Ascending aorta (tissue), 2 donors: ENCODE measurements around the gene HLA-F. TPM values are rescaled to one million over a fixed set of nuclear protein-coding genes. Genes with fewer than 3 reads are reported as not detected.
A peak's percentile ranks its signal among the peaks of the same experiment; 100 is the strongest.

Experiments
- DNase-seq, 2 donors: peaks; one replicate each; pipeline ENCODE4 v3.0.0-alpha.2; 2019; ENCODE audit warnings: low spot score in 2 of 2
- H3K27ac ChIP-seq, 2 donors: fragments of 200-600 bp; sonication (generic); one replicate each; pipeline ENCODE4 v1.5.1; 2016 to 2017; ENCODE audit warnings: mild to moderate bottlenecking in 1 of 2
- H3K27me3 ChIP-seq: fragments of 200-600 bp; sonication (generic); one replicate; pipeline ENCODE4 v1.5.1; 2017
- H3K36me3 ChIP-seq, 2 donors: fragments of 200-600 bp; sonication (generic); one replicate each; pipeline ENCODE4 v1.5.1; 2016
- H3K4me1 ChIP-seq, 2 donors: fragments of 200-600 bp; sonication (generic); one replicate each; pipeline ENCODE4 v1.5.1; 2016 to 2017; ENCODE audit warnings: mild to moderate bottlenecking in 1 of 2
- H3K4me3 ChIP-seq, 2 donors: fragments of 200-600 bp; sonication (generic); one replicate each; pipeline ENCODE4 v1.5.1; 2016 to 2017; ENCODE audit warnings: mild to moderate bottlenecking in 1 of 2
- H3K9me3 ChIP-seq, 2 donors: fragments of 200-600 bp; sonication (generic); one replicate each; pipeline ENCODE4 v1.5.1; 2016
- intact Hi-C: fragments of 100-400 bp; cut with DNase I; formaldehyde crosslinking; loops from one replicate; pipeline ENCODE4 v1.15.1; 2023
- total RNA-seq: library from RNA; depleted of rRNA; stranded (reverse); fragments of >200 nt; gene quantifications from one replicate; pipeline ENCODE4 v1.1.0, GENCODE V29; 2016
- TF ChIP-seq, protein P1 (sequence below), 3 experiments: fragments of 200-600 bp in 2 of 3; fragments of 450-650 bp in 1 of 3; sonication (generic) in 2 of 3; IDR thresholded peaks; one replicate each; pipeline ENCODE4 v1.5.1; 2016 to 2019; ENCODE audit warnings: antibody characterized with exemption in 3 of 3, mild to moderate bottlenecking in 1 of 3, moderate library complexity in 1 of 3

Gene HLA-F
- total RNA-seq, 1 donor from 2014 or later, result 75.0 TPM

DNA sequence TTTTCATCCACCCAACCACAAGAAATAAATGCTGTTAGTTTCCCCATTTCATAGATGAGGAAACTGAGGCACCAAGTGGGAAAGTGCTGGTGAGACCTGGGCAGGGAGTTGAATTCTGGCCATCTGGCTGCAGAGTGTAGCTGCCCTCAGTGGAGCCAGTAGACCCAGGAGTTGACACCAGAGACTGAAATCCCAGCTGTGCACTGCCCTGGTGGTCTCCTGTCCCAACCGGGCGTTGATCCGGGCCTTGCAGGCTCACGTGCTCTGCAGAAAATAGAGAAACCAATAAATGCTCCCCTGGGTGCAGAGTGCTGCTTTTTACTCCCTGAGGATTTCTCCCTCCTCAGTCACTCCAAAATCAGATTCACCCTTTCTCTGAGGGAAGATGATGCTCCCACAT lies 18.4 kb downstream of the HLA-F start:
- TF ChIP-seq, protein P1, sequence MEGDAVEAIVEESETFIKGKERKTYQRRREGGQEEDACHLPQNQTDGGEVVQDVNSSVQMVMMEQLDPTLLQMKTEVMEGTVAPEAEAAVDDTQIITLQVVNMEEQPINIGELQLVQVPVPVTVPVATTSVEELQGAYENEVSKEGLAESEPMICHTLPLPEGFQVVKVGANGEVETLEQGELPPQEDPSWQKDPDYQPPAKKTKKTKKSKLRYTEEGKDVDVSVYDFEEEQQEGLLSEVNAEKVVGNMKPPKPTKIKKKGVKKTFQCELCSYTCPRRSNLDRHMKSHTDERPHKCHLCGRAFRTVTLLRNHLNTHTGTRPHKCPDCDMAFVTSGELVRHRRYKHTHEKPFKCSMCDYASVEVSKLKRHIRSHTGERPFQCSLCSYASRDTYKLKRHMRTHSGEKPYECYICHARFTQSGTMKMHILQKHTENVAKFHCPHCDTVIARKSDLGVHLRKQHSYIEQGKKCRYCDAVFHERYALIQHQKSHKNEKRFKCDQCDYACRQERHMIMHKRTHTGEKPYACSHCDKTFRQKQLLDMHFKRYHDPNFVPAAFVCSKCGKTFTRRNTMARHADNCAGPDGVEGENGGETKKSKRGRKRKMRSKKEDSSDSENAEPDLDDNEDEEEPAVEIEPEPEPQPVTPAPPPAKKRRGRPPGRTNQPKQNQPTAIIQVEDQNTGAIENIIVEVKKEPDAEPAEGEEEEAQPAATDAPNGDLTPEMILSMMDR (IDR thresholded peaks at IDR 0.05), result no peak

DNA sequence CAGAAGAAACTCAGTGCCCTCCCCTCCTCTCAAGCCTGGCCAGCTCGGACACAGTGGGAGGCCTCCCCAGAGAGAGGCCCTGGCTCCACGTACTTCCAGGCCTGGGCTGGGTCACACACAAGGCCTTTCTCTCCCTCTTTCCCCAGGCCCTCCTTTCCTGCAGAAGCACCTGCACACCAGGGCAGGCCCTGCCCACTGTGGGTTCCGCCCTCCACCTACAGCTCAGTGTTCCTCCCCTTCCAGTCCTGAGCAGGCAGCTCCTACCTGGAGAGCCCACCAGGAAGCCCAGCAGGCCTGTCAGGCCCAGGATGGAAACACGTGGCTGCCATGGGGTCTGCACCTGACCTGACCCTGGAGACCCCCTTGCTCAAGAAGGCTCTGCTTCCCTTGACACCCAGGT lies 18.9 kb downstream of the HLA-F start:
- DNase-seq, result peak in 1 of 2 donors; percentile 39
- peaks cover 3 to 4% of the 10 kb centered on the region in 2 donors for H3K36me3 ChIP-seq
- H3K4me1 ChIP-seq, result no peaks in the 10 kb centered on the region
- H3K27me3 ChIP-seq, result no peaks in the 10 kb centered on the region
- intact Hi-C loops, result no loop called here
- TF ChIP-seq, protein P1 (IDR thresholded peaks at IDR 0.05), result no peak
- no peaks in the 10 kb centered on the region for H3K9me3 ChIP-seq
- H3K4me3 ChIP-seq, result no peak overlapping the region
- no peak overlapping the region for H3K27ac ChIP-seq

More for the DNA sequence above, 18.4 kb downstream of the HLA-F start:
- Histone ChIP-seq H3K27me3 (no peaks in the 10 kb centered on the region), H3K27ac (no peak overlapping the region), H3K4me1 (no peaks in the 10 kb centered on the region), H3K36me3 (peaks cover 3 to 4% of the 10 kb centered on the region in 2 donors), H3K4me3 (no peak overlapping the region), H3K9me3 (no peaks in the 10 kb centered on the region)
- intact Hi-C loops, result no loop called here
- peak in 1 of 2 donors; percentile 49 for DNase-seq

DNA sequence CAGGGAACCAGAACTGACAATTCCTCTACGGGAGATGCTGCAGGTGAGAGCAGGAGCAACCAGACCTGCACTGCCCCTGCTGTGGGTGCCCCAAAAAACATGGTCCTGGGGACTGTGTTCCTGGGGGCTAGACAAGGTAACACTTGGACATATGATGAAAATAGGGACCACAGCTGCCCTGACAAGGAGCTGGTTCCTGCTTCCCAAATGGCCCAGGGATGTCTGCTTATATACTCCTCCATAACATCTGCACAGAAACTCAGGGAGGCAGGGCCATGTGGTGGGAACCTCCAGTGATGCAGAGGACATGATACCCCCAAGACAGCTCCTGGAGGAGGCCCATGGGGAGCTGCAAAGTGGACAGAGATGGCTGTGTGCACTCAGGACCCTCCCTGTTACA lies 19.8 kb downstream of the HLA-F start:
- H3K9me3 ChIP-seq, result no peaks in the 10 kb centered on the region
- no peak overlapping the region for H3K27ac ChIP-seq
- peaks cover 0 to 5% of the 10 kb centered on the region in 2 donors for H3K4me1 ChIP-seq
- H3K4me3 ChIP-seq, result no peak overlapping the region
- TF ChIP-seq, protein P1 (IDR thresholded peaks at IDR 0.05), result no peak
- H3K27me3 ChIP-seq, result no peaks in the 10 kb centered on the region
- intact Hi-C loops, result no loop called here
- DNase-seq, result peak in 1 of 2 donors; percentile 31
- H3K36me3 ChIP-seq, result peaks cover 3 to 4% of the 10 kb centered on the region in 2 donors

DNA sequence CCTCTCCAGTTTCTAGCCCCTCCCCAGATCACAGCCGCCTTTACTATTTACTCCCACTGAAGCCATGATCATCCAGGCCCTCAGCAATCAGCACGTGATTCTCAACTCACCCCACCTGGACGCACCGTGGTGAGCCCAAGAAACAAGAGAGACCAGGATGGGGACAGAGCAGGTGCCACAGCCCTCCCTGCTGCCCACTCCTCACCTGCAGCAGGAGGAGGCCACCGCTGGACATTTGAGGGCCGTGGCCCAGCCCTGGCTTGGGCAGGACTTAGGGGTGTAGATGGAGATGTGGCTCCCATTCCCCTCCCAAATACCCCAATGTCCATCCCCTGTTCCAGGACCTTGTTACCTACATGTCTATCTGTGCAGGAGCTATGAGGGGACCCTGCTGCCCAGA lies 20.3 kb downstream of the HLA-F start:
- Histone ChIP-seq H3K9me3 (no peaks in the 10 kb centered on the region), H3K4me1 (peaks cover 0 to 5% of the 10 kb centered on the region in 2 donors), H3K27me3 (no peaks in the 10 kb centered on the region), H3K27ac (no peak overlapping the region), H3K36me3 (peaks cover 3 to 4% of the 10 kb centered on the region in 2 donors), H3K4me3 (no peak overlapping the region)
- TF ChIP-seq, protein P1 (IDR thresholded peaks at IDR 0.05), result no peak
- intact Hi-C loops, result no loop called here
- DNase-seq, result peak in 1 of 2 donors; percentile 41

DNA sequence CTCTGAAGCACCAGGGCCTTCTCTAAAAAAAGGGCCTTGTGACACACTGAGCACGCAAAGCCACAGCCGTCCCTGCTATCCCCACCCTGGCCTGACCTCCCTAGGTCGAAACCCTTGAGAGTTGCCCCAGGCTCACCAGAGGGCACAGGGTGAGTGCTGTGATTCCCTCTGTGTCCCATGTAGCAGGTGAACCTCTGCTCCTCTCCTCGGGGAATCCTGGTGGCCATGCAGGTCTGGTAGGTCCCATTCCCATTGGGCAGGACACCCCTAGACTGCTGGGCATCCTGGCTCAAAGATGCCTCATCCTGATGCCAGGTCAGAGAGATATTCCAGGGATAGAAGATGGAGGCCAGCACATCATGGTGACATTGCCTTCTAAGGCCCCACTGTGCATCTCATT lies 20.9 kb downstream of the HLA-F start:
- peak in 1 of 2 donors; percentile 25 for DNase-seq
- no peak overlapping the region for H3K4me3 ChIP-seq
- H3K4me1 ChIP-seq, result peaks cover 0 to 5% of the 10 kb centered on the region in 2 donors
- no peak overlapping the region for H3K27ac ChIP-seq
- peaks cover 3 to 4% of the 10 kb centered on the region in 2 donors for H3K36me3 ChIP-seq
- H3K27me3 ChIP-seq, result no peaks in the 10 kb centered on the region
- intact Hi-C loops, result no loop called here
- TF ChIP-seq, protein P1 (IDR thresholded peaks at IDR 0.05), result no peak
- H3K9me3 ChIP-seq, result no peaks in the 10 kb centered on the region

GRCh38 chr6:29744621-29745020 lies 21.4 kb downstream of the HLA-F start:
- Histone ChIP-seq H3K9me3 (no peaks in the 10 kb centered on the region), H3K4me3 (no peak overlapping the region), H3K27me3 (no peaks in the 10 kb centered on the region), H3K36me3 (peaks cover 3 to 4% of the 10 kb centered on the region in 2 donors), H3K4me1 (peaks cover 4 to 8% of the 10 kb centered on the region in 2 donors), H3K27ac (no peak overlapping the region)
- intact Hi-C loops, result no loop called here
- DNase-seq, result peak in 1 of 2 donors; percentile 38
- TF ChIP-seq, protein P1 (IDR thresholded peaks at IDR 0.05), result no peak
